Neutrophil (primary cell): ENCODE data around the gene EME1.

Experiments
- H3K27ac ChIP-seq: fragments of 200-600 bp; sonication (generic); 2 replicates; pipeline ENCODE4 v1.5.1; 2016; ENCODE audit warnings: mild to moderate bottlenecking, moderate library complexity
- H3K27me3 ChIP-seq: fragments of 200-600 bp; sonication (generic); 2 replicates; pipeline ENCODE4 v1.6.0; 2016; ENCODE audit warnings: mild to moderate bottlenecking
- H3K36me3 ChIP-seq: fragments of 200-600 bp; sonication (generic); 2 replicates; pipeline ENCODE4 v1.5.1; 2017
- H3K4me1 ChIP-seq, 2 experiments: fragments of 200-600 bp in 1 of 2; sonication (generic) in 1 of 2; 1 replicate in 1 of 2; 2 replicates in 1 of 2; pipeline versions ENCODE4 v1.5.1 to v1.6.1; 2013 to 2016; ENCODE audit warnings: low read depth in 1 of 2, low read length in 1 of 2, mild to moderate bottlenecking in 1 of 2, moderate library complexity in 1 of 2; ENCODE audit not compliant: control insufficient read depth in 1 of 2, insufficient read depth in 1 of 2
- H3K4me3 ChIP-seq, 2 experiments: fragments of 200-600 bp in 1 of 2; sonication (generic) in 1 of 2; 1 replicate in 1 of 2; 2 replicates in 1 of 2; pipeline ENCODE4 v1.5.1; 2013 to 2016; ENCODE audit warnings: low read depth in 1 of 2, low read length in 1 of 2, mild to moderate bottlenecking in 1 of 2, moderate library complexity in 1 of 2
- H3K9me3 ChIP-seq: fragments of 200-600 bp; sonication (generic); 2 replicates; pipeline ENCODE4 v1.5.1; 2016
- CTCF ChIP-seq: fragments of 200-600 bp; sonication (generic); IDR thresholded peaks from 2 replicates; pipeline ENCODE4 v1.5.1; 2016; ENCODE audit warnings: antibody characterized with exemption

Gene EME1

GRCh38 chr17:50355701-50356341 lies 17.2 kb upstream of the EME1 start:
- Histone ChIP-seq H3K4me3 (no peak overlapping the region), H3K27me3 (no peaks in the 10 kb centered on the region), H3K36me3 (peaks cover 73% of the 10 kb centered on the region), H3K9me3 (no peaks in the 10 kb centered on the region), H3K27ac (no peak overlapping the region), H3K4me1 (no peaks in the 10 kb centered on the region)
- no peak for TF ChIP-seq CTCF

GRCh38 chr17:50356418-50356817 lies 16.6 kb upstream of the EME1 start:
- H3K36me3 ChIP-seq = peaks cover 77% of the 10 kb centered on the region
- no peaks in the 10 kb centered on the region for H3K9me3 ChIP-seq
- no peaks in the 10 kb centered on the region for H3K27me3 ChIP-seq
- no peaks in the 10 kb centered on the region for H3K4me1 ChIP-seq
- H3K27ac ChIP-seq = no peak overlapping the region
- TF ChIP-seq CTCF = no peak
- H3K4me3 ChIP-seq = no peak overlapping the region

- Histone ChIP-seq H3K27ac (no peak overlapping the region), H3K4me1 (peaks cover under 1 to 2% of the 10 kb centered on the region in 2 experiments), H3K9me3 (no peaks in the 10 kb centered on the region), H3K4me3 (no peak overlapping the region), H3K27me3 (no peaks in the 10 kb centered on the region), H3K36me3 (peaks cover 77% of the 10 kb centered on the region)
- TF ChIP-seq CTCF = no peak
Observed at GRCh38 chr17:50356892-50357510, 16.0 kb upstream of the EME1 start.

GRCh38 chr17:50358177-50358576 lies 14.9 kb upstream of the EME1 start:
- Histone ChIP-seq H3K36me3 (peaks cover 73% of the 10 kb centered on the region), H3K4me1 (peaks cover 5 to 6% of the 10 kb centered on the region in 2 experiments), H3K4me3 (no peak overlapping the region), H3K27me3 (no peaks in the 10 kb centered on the region), H3K27ac (no peak overlapping the region), H3K9me3 (no peaks in the 10 kb centered on the region)
- no peak for TF ChIP-seq CTCF

- H3K27me3 ChIP-seq = no peaks in the 10 kb centered on the region
- no peak overlapping the region for H3K27ac ChIP-seq
- H3K4me3 ChIP-seq = no peak overlapping the region
- peaks cover 66% of the 10 kb centered on the region for H3K36me3 ChIP-seq
- H3K4me1 ChIP-seq = peaks cover 5 to 6% of the 10 kb centered on the region in 2 experiments
- no peak for TF ChIP-seq CTCF
- no peaks in the 10 kb centered on the region for H3K9me3 ChIP-seq
Observed at GRCh38 chr17:50359005-50359699, 13.9 kb upstream of the EME1 start.
